HG03159 (cell line): ENCODE results near the gene CRYBB3.
"Not testable (repeated sequence)": the region's sequence is repeated elsewhere in the genome, so short reads cannot be mapped to it uniquely, and the experiment has no call there.

ENCODE experiments used
- ATAC-seq: cut with Tn5 transposase; IDR thresholded peaks from one replicate; pipeline ENCODE4 v1.9.1; 2021; ENCODE audit warnings: mild to moderate bottlenecking, moderate library complexity; ENCODE audit not compliant: unreplicated experiment

The CRYBB3 gene

GRCh38 chr22:25174888-25175411, 24.7 kb upstream of the CRYBB3 start:
- no peak for ATAC-seq

GRCh38 chr22:25176175-25176574, 23.5 kb upstream of the CRYBB3 start:
- ATAC-seq, result no peak

GRCh38 chr22:25176799-25177198, 22.9 kb upstream of the CRYBB3 start:
- ATAC-seq, result no peak

- no peak for ATAC-seq
Observed at GRCh38 chr22:25177226-25177625, 22.4 kb upstream of the CRYBB3 start.

GRCh38 chr22:25177895-25178294, 21.8 kb upstream of the CRYBB3 start:
- ATAC-seq, result no peak

GRCh38 chr22:25178348-25178747, 21.3 kb upstream of the CRYBB3 start:
- ATAC-seq, result not testable (repeated sequence)

GRCh38 chr22:25178869-25179631, 20.6 kb upstream of the CRYBB3 start:
- not testable (repeated sequence) for ATAC-seq

- no peak for ATAC-seq
Observed at GRCh38 chr22:25182131-25183110, 17.2 kb upstream of the CRYBB3 start.

GRCh38 chr22:25183949-25184619, 15.6 kb upstream of the CRYBB3 start:
- ATAC-seq, result no peak

- no peak for ATAC-seq
Observed at GRCh38 chr22:25186140-25186539, 13.5 kb upstream of the CRYBB3 start.

GRCh38 chr22:25187469-25187868, 12.2 kb upstream of the CRYBB3 start:
- no peak for ATAC-seq

GRCh38 chr22:25192406-25192805, 7.3 kb upstream of the CRYBB3 start:
- no peak for ATAC-seq

- ATAC-seq, result no peak
Observed at GRCh38 chr22:25193130-25193529, 6.5 kb upstream of the CRYBB3 start.

- no peak for ATAC-seq
Observed at GRCh38 chr22:25193548-25193947, 6.1 kb upstream of the CRYBB3 start.

GRCh38 chr22:25196326-25196725, 3.3 kb upstream of the CRYBB3 start:
- no peak for ATAC-seq

- ATAC-seq, result no peak
Observed at GRCh38 chr22:25197340-25197739, 2.3 kb upstream of the CRYBB3 start.

- ATAC-seq, result no peak
Observed at GRCh38 chr22:25200967-25201366, 1.3 kb downstream of the CRYBB3 start.

GRCh38 chr22:25201557-25202273, 2.1 kb downstream of the CRYBB3 start:
- ATAC-seq, result no peak

- no peak for ATAC-seq
Observed at GRCh38 chr22:25202290-25202921, 2.7 kb downstream of the CRYBB3 start.

- no peak for ATAC-seq
Observed at GRCh38 chr22:25203082-25203481, 3.4 kb downstream of the CRYBB3 start.
